Trophoblast cell (in vitro differentiated cells and primary cell): ENCODE measurements around the gene TLCD3A.

ENCODE experiments used
- DNase-seq, 2 donors: peaks; one replicate each; pipeline ENCODE4 v3.0.0-alpha.2; 2016
- H2AFZ ChIP-seq: 2 replicates; pipeline ENCODE4 v1.6.1; 2013; ENCODE audit warnings: low read length, moderate library complexity, mild to moderate bottlenecking; ENCODE audit not compliant: insufficient read depth, poor library complexity
- H2AK5ac ChIP-seq: 2 replicates; pipeline ENCODE4 v1.6.1; 2013; ENCODE audit warnings: mild to moderate bottlenecking, low read length
- H2BK120ac ChIP-seq: 2 replicates; pipeline ENCODE4 v1.6.1; 2013; ENCODE audit warnings: low read length, mild to moderate bottlenecking, moderate library complexity; ENCODE audit not compliant: insufficient read depth, poor library complexity
- H2BK12ac ChIP-seq: 2 replicates; pipeline ENCODE4 v1.6.1; 2013; ENCODE audit warnings: mild to moderate bottlenecking, low read length, moderate library complexity
- H2BK5ac ChIP-seq: 2 replicates; pipeline ENCODE4 v1.6.1; 2013; ENCODE audit warnings: low read length, low read depth, moderate library complexity, mild to moderate bottlenecking; ENCODE audit not compliant: poor library complexity
- H3K14ac ChIP-seq: 2 replicates; pipeline ENCODE4 v1.6.1; 2013; ENCODE audit warnings: mild to moderate bottlenecking, low read length
- H3K18ac ChIP-seq: 2 replicates; pipeline ENCODE4 v1.6.1; 2013; ENCODE audit warnings: mild to moderate bottlenecking, low read length
- H3K23ac ChIP-seq: 2 replicates; pipeline ENCODE4 v1.6.1; 2013; ENCODE audit warnings: low read length
- H3K27ac ChIP-seq: 2 replicates; pipeline ENCODE4 v1.5.1; 2013; ENCODE audit warnings: low read depth, mild to moderate bottlenecking, inconsistent platforms, low read length, moderate library complexity
- H3K27me3 ChIP-seq: 2 replicates; pipeline ENCODE4 v1.6.1; 2013; ENCODE audit warnings: inconsistent platforms, mild to moderate bottlenecking, low read length, moderate library complexity; ENCODE audit not compliant: insufficient read depth
- H3K36me3 ChIP-seq, 2 experiments: 1 replicate in 1 of 2; 2 replicates in 1 of 2; pipeline ENCODE4 v1.6.1; 2013; ENCODE audit warnings: low read length in 2 of 2, mild to moderate bottlenecking in 2 of 2, moderate library complexity in 1 of 2; ENCODE audit not compliant: insufficient read depth in 2 of 2, control insufficient read depth in 1 of 2
- H3K4ac ChIP-seq: 2 replicates; pipeline ENCODE4 v1.6.1; 2013; ENCODE audit warnings: low read depth, mild to moderate bottlenecking, low read length, moderate library complexity
- H3K4me1 ChIP-seq, 2 experiments: 1 replicate in 1 of 2; 2 replicates in 1 of 2; pipeline ENCODE4 v1.6.1; 2013; ENCODE audit warnings: low read length in 2 of 2, mild to moderate bottlenecking in 2 of 2, moderate library complexity in 1 of 2; ENCODE audit not compliant: insufficient read depth in 2 of 2, control insufficient read depth in 1 of 2
- H3K4me2 ChIP-seq: 2 replicates; pipeline ENCODE4 v1.6.1; 2013; ENCODE audit warnings: inconsistent platforms, mild to moderate bottlenecking, low read length, moderate library complexity
- H3K4me3 ChIP-seq: 2 replicates; pipeline ENCODE4 v1.5.1; 2013; ENCODE audit warnings: mild to moderate bottlenecking, low read depth, low read length, inconsistent platforms
- H3K79me1 ChIP-seq: one replicate; pipeline ENCODE4 v1.6.1; 2013; ENCODE audit warnings: low read length
- H3K79me2 ChIP-seq: 2 replicates; pipeline ENCODE4 v1.6.1; 2013; ENCODE audit warnings: low read length, mild to moderate bottlenecking; ENCODE audit not compliant: control insufficient read depth, insufficient read depth, poor library complexity
- H3K9ac ChIP-seq: 2 replicates; pipeline ENCODE4 v1.6.1; 2013; ENCODE audit warnings: mild to moderate bottlenecking, low read length
- H3K9me3 ChIP-seq: 2 replicates; pipeline ENCODE4 v1.6.1; 2013; ENCODE audit warnings: low read depth, mild to moderate bottlenecking, control low read depth, inconsistent platforms, low read length; ENCODE audit not compliant: insufficient read depth
- H4K12ac ChIP-seq: 2 replicates; pipeline ENCODE4 v1.6.1; 2013; ENCODE audit warnings: low read depth, mild to moderate bottlenecking, low read length, moderate library complexity
- H4K8ac ChIP-seq: 2 replicates; pipeline ENCODE4 v1.6.1; 2013; ENCODE audit warnings: low read depth, mild to moderate bottlenecking, low read length, moderate library complexity
- H4K91ac ChIP-seq: one replicate; pipeline ENCODE4 v1.6.1; 2013; ENCODE audit warnings: low read depth, mild to moderate bottlenecking, low read length, moderate library complexity
- WGBS: extraction: QIAGEN DNeasy Blood & Tissue Kit; methylation state at CpG from one replicate; pipeline ENCODE4 v1.1.7; 2013; ENCODE audit warnings: missing lambda C conversion rate; ENCODE audit not compliant: insufficient read length, insufficient coverage; ENCODE audit errors: extremely low coverage; 5-methylcytosine and 5-hydroxymethylcytosine counted together

The TLCD3A gene

DNA sequence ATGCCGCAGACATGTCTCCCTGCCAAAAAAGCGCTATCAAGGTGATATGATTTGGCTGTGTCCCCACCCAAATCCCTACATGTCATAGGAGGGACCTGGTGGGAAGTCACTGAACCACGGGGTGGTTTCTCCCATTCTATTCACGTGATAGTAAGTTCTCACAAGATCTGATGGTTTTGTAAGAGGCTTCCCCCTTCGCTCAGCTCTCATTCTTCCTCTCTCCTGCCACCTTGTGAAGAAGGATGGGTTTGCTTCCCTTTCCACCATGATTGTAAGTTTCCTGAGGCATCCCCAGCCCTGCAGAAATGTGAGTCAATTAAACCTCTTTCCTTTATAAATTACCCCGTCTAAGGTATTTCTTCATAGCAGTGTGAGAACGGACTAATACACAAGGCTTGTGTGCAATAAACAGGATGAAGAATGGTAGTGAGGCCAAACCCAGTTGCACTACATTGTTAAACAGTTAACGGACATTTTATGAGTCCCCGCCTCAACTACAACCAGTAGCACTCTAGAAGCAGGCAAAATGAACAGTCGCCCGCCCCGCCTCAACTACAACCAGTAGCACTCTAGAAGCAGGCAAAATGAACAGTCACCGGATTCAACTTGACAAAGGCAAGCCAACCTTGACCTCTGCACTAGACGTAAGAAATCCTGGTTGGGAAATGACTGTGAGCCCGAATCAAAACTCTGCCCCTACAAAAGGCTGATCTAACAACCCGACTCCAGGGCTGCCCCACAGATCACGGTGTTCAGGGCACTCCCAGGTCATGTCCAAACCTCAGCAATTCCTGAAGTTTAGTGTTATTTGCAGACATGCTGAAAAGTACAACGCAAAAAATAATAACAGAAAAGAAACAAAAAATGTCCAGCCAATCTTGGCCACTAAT lies 44.1 kb upstream of the TLCD3A start:
- no peak overlapping the region for H2AFZ ChIP-seq
- H3K14ac ChIP-seq: peak overlapping the region; percentile 48
- H2BK120ac ChIP-seq: peak overlapping the region; percentile 63
- peaks cover 6% of the 10 kb centered on the region for H3K79me1 ChIP-seq
- H2BK5ac ChIP-seq: peak overlapping the region; percentile 16
- peaks cover 1% of the 10 kb centered on the region for H3K79me2 ChIP-seq
- no peak overlapping the region for H3K9ac ChIP-seq
- no CpG with 5 or more reads among the region's 18 CpGs for WGBS
- H3K36me3 ChIP-seq: peaks cover 3 to 4% of the 10 kb centered on the region in 2 experiments
- H3K18ac ChIP-seq: peak overlapping the region; percentile 11
- H4K12ac ChIP-seq: no peak overlapping the region
- no peak overlapping the region for H3K4me3 ChIP-seq
- no peak for DNase-seq
- H3K4me1 ChIP-seq: peaks cover 4 to 7% of the 10 kb centered on the region in 2 experiments
- no peaks in the 10 kb centered on the region for H3K27me3 ChIP-seq
- peak overlapping the region; percentile 47 for H4K91ac ChIP-seq
- H3K23ac ChIP-seq: no peak overlapping the region
- peak overlapping the region; percentile 14 for H3K4ac ChIP-seq
- no peak overlapping the region for H3K27ac ChIP-seq
- H3K9me3 ChIP-seq: no peaks in the 10 kb centered on the region
- peak overlapping the region; percentile 60 for H2AK5ac ChIP-seq
- H2BK12ac ChIP-seq: peak overlapping the region; percentile 28
- H4K8ac ChIP-seq: peak overlapping the region; percentile 10
- H3K4me2 ChIP-seq: no peak overlapping the region

DNA sequence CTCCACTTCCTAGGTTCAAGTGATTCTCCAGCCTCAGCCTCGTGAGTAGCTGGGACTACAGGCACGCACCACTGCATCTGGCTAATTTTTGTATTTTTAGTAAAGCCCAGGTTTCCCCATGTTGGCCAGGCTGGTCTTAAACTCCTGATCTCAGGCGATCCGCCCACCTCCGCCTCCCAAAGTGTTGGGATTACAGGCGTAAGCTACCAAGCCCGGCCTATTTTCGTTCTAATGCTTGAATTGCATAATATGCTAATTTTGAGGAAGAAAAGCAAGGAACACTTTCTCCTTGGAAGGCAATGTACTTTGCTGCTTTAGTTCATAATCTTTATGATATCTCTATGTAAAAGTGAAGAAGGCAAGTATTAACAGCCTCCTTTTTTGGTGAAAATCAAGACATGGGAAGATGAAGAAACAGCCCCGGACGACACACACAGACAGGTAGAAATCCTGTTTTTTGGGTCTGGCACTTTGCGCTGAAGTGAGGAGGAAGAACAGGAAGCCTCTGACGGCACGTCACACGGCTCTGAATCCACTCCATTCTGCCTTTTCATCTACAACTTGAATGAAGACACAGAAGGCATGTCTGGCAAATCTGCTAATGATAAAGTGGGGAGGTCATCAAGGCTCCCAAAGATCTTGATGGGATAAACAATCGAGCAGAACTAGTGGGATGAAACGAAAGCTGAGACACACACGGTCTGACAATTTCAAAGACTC lies 42.7 kb upstream of the TLCD3A start:
- Histone ChIP-seq H4K91ac (peak overlapping the region; percentile 30), H3K79me1 (peaks cover 13% of the 10 kb centered on the region), H3K9me3 (no peaks in the 10 kb centered on the region), H2BK5ac (peak overlapping the region; percentile 15), H3K36me3 (peaks cover 3% of the 10 kb centered on the region in 2 experiments), H3K9ac (no peak overlapping the region), H4K8ac (no peak overlapping the region), H3K4ac (no peak overlapping the region), H2BK12ac (peak overlapping the region; percentile 55), H3K27ac (peak overlapping the region; percentile 15), H3K4me3 (no peak overlapping the region), H2BK120ac (peak overlapping the region; percentile 18), H2AK5ac (no peak overlapping the region), H3K18ac (no peak overlapping the region), H3K23ac (no peak overlapping the region), H2AFZ (no peak overlapping the region), H3K79me2 (peaks cover 1% of the 10 kb centered on the region), H3K4me1 (peaks cover 6 to 12% of the 10 kb centered on the region in 2 experiments), H3K14ac (peak overlapping the region; percentile 34), H3K4me2 (no peak overlapping the region), H3K27me3 (no peaks in the 10 kb centered on the region), H4K12ac (no peak overlapping the region)
- peak in 1 of 2 donors; percentile 14 for DNase-seq
- WGBS: no CpG with 5 or more reads among the region's 17 CpGs

DNA sequence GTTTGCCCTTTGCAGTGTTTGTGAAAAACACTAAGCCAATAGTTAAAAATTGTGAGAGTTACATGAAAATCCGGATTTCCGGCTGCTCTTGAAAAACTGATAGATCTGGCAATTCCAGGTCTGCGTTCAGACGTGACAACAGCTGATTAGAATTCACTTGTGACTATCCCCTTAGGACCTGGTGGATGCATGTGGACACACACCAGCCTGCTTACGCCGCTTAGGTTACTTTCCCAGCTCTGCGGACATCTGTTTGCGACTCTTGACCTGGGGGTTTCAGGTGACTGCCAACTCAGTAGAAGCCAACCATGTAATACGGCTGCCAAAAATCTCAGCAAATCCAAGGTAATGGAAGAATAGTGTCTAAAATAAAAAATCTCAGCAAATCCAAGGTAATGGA lies 42.0 kb upstream of the TLCD3A start:
- Histone ChIP-seq H3K36me3 (peaks cover 2 to 3% of the 10 kb centered on the region in 2 experiments), H2AFZ (no peak overlapping the region), H3K4ac (no peak overlapping the region), H3K79me2 (peaks cover 1% of the 10 kb centered on the region), H2BK120ac (peak overlapping the region; percentile 18), H3K27me3 (no peaks in the 10 kb centered on the region), H3K9me3 (no peaks in the 10 kb centered on the region), H3K4me3 (no peak overlapping the region), H3K4me2 (no peak overlapping the region), H3K14ac (no peak overlapping the region), H3K23ac (no peak overlapping the region), H3K9ac (no peak overlapping the region), H3K18ac (no peak overlapping the region), H4K8ac (no peak overlapping the region), H3K27ac (peak overlapping the region; percentile 15), H3K4me1 (peaks cover 10 to 18% of the 10 kb centered on the region in 2 experiments), H3K79me1 (peaks cover 20% of the 10 kb centered on the region), H4K91ac (no peak overlapping the region), H2AK5ac (no peak overlapping the region), H2BK12ac (no peak overlapping the region), H4K12ac (no peak overlapping the region), H2BK5ac (no peak overlapping the region)
- DNase-seq: peak in 1 of 2 donors; percentile 79
- no CpG with 5 or more reads among the region's 9 CpGs for WGBS

DNA sequence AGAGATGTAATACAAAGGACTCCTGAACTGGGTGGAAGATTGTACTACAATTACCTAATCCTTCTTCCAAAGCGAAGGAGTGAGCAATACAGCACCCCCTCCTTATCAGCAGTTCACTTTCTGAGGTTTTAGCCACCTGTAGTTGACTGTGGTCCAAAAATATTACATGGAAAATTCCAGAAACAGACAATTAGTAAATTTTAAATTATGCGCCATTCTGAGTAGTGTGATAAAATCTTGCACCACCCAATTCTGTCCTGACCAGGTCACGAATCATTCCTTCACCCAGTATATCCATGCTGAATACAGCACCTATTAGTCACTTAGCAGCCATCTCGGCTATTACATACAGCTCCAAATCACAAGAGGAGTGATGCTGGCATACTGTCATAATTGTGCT lies 41.0 kb upstream of the TLCD3A start:
- Histone ChIP-seq H3K14ac (no peak overlapping the region), H3K79me1 (peaks cover 25% of the 10 kb centered on the region), H2AK5ac (no peak overlapping the region), H2AFZ (no peak overlapping the region), H3K9ac (no peak overlapping the region), H2BK120ac (no peak overlapping the region), H3K4me3 (no peak overlapping the region), H2BK12ac (no peak overlapping the region), H4K91ac (no peak overlapping the region), H3K36me3 (peaks cover 2% of the 10 kb centered on the region in 2 experiments), H3K18ac (no peak overlapping the region), H4K12ac (no peak overlapping the region), H3K79me2 (peaks cover under 1% of the 10 kb centered on the region), H4K8ac (no peak overlapping the region), H3K9me3 (no peaks in the 10 kb centered on the region), H3K23ac (no peak overlapping the region), H2BK5ac (no peak overlapping the region), H3K4me2 (no peak overlapping the region), H3K4me1 (peaks cover 14 to 19% of the 10 kb centered on the region in 2 experiments), H3K27ac (no peak overlapping the region), H3K4ac (no peak overlapping the region), H3K27me3 (no peaks in the 10 kb centered on the region)
- no CpG with 5 or more reads among the region's 4 CpGs for WGBS
- DNase-seq: peak; percentile 67 to 91
